ENCODE data around the gene RAB3GAP1. TPM values are rescaled to one million over a fixed set of nuclear protein-coding genes. Genes with fewer than 3 reads are reported as not detected.

RAB3GAP1 gene
- polyA plus RNA-seq, 1 donor, result 36.7 TPM

Other genes with a start within 250 kb of the RAB3GAP1 start
- gene ACMSD, start 213.7 kb upstream of the RAB3GAP1 start, polyA plus RNA-seq (ENCODE audit: insufficient read length), result 0.34 TPM
- 43.2 TPM for gene CCNT2, start 133.5 kb upstream of the RAB3GAP1 start, polyA plus RNA-seq (ENCODE audit: insufficient read length)
- gene MAP3K19, start 4.8 kb upstream of the RAB3GAP1 start, polyA plus RNA-seq (ENCODE audit: insufficient read length), result not detected

All from hindlimb muscle (tissue), 1 donor.